K562 (cell line): ENCODE results near the gene OSBPL3. TPM values are rescaled to one million over a fixed set of nuclear protein-coding genes. Genes with fewer than 3 reads are reported as not detected.

Experiments
- ATAC-seq: fragments of 200-7000 bp; cut with Tn5 transposase; 3 replicates; pipeline ENCODE4 v1.9.1; 2020; ENCODE audit warnings: moderate library complexity
- BruUV-seq: library from RNA; stranded (reverse); fragments of 400-500 nt; replicated peaks from 2 replicates; lab custom pipeline; 2021; lab: Mats Ljungman, UMichigan
- CTCF ChIA-PET: fragments of 300-600 bp; formaldehyde crosslinking; extraction: SDS; loops from one replicate; lab custom pipeline; 2021; ENCODE audit warnings: low intra/inter-chr PET ratio; lab: Yijun Ruan, JAX
- POLR2A ChIA-PET: fragments of 300-600, 350-650 bp; sonication (Branson Sonifier 250); formaldehyde crosslinking; extraction: SDS; loops from one replicate; lab custom pipeline; 2021; ENCODE audit warnings: antibody characterized with exemption, inconsistent platforms; lab: Yijun Ruan, JAX
- DNase-seq, 4 experiments: peaks; one replicate each; pipeline versions ENCODE4 v3.0.0 to v3.0.0-alpha.2; 2011 to 2018; ENCODE audit warnings: low spot score in 3 of 4, mixed read lengths in 3 of 4; ENCODE audit errors: extremely low read depth in 1 of 4
- FAIRE-seq: peaks from 2 replicates; lab custom pipeline; 2011; peaks lifted over from hg19 to GRCh38; lab: Jason Lieb, UNC
- H2AFZ ChIP-seq: 2 replicates; pipeline ENCODE4 v1.6.0; 2011; ENCODE audit warnings: low read depth, low read length, control low read depth, inconsistent platforms
- H3K27ac ChIP-seq: fragments of 200-600 bp; 3 replicates; pipeline ENCODE4 v1.8.0; 2011; ENCODE audit warnings: low read depth, mild to moderate bottlenecking, control low read depth, inconsistent platforms, low read length, moderate library complexity, mixed read lengths; ENCODE audit errors: extremely low read depth
- H3K27me3 ChIP-seq, 2 experiments: fragments of 300-600 bp in 1 of 2; 2 replicates in 1 of 2; 3 replicates in 1 of 2; pipeline versions ENCODE4 v1.6.0 to v1.8.0; 2011; ENCODE audit warnings: inconsistent platforms in 2 of 2, low read length in 2 of 2, mild to moderate bottlenecking in 1 of 2, mixed read lengths in 1 of 2, moderate library complexity in 1 of 2; ENCODE audit not compliant: control insufficient read depth in 2 of 2, insufficient read depth in 2 of 2
- H3K36me3 ChIP-seq: fragments of 300-600 bp; 3 replicates; pipeline ENCODE4 v1.8.0; 2011; ENCODE audit warnings: mild to moderate bottlenecking, low read length, inconsistent platforms; ENCODE audit not compliant: control insufficient read depth, insufficient read depth
- H3K4me1 ChIP-seq, 2 experiments: fragments of 200-600 bp in 1 of 2; replicated peaks in 1 of 2; 2 replicates in 1 of 2; 3 replicates in 1 of 2; pipeline versions ENCODE4 v1.5.1 to v1.8.0; 2011; ENCODE audit warnings: inconsistent platforms in 2 of 2, low read length in 2 of 2, mild to moderate bottlenecking in 1 of 2, mixed read lengths in 1 of 2, moderate library complexity in 1 of 2; ENCODE audit not compliant: control insufficient read depth in 2 of 2, insufficient read depth in 2 of 2
- H3K4me2 ChIP-seq: 2 replicates; pipeline ENCODE4 v1.6.1; 2011; ENCODE audit warnings: low read length, control low read depth, inconsistent platforms, mixed read lengths; ENCODE audit not compliant: insufficient read depth
- H3K4me3 ChIP-seq: fragments of 200-600 bp; sonication (generic), shearing (Covaris generic); 2 replicates; pipeline ENCODE4 v1.5.1; 2016; ENCODE audit warnings: control low read depth, inconsistent platforms
- H3K79me2 ChIP-seq: fragments of 200-600 bp; 3 replicates; pipeline ENCODE4 v1.8.0; 2011; ENCODE audit warnings: low read length, inconsistent platforms; ENCODE audit not compliant: control insufficient read depth, insufficient read depth
- H3K9ac ChIP-seq, 2 experiments: 2 replicates each; pipeline versions ENCODE4 v1.6.0 to v1.6.1; 2011; ENCODE audit warnings: low read depth in 2 of 2, low read length in 2 of 2, control low read depth in 1 of 2, inconsistent platforms in 1 of 2, mild to moderate bottlenecking in 1 of 2, mixed read lengths in 1 of 2; ENCODE audit not compliant: insufficient read depth in 1 of 2
- H3K9me1 ChIP-seq: one replicate; pipeline ENCODE4 v1.6.0; 2011; ENCODE audit warnings: inconsistent platforms, mild to moderate bottlenecking, low read length, moderate library complexity; ENCODE audit not compliant: control insufficient read depth, insufficient read depth
- H3K9me3 ChIP-seq: replicated peaks from 2 replicates; pipeline ENCODE4 v1.5.1; 2011; ENCODE audit warnings: low read depth, low read length, inconsistent platforms; ENCODE audit not compliant: control insufficient read depth, insufficient read depth
- H4K20me1 ChIP-seq: replicated peaks from 2 replicates; pipeline ENCODE4 v1.6.1; 2011; ENCODE audit warnings: low read length, inconsistent platforms, mixed read lengths; ENCODE audit not compliant: control insufficient read depth, insufficient read depth
- FOXJ3 ChIP-seq: sonication (generic); formaldehyde crosslinking; IDR thresholded peaks from 2 replicates; pipeline ENCODE4 v1.4.0; 2020; ENCODE audit warnings: mild to moderate bottlenecking, missing genetic modification reagents
- JUN ChIP-seq, 2 experiments: sonication (generic) in 1 of 2; formaldehyde crosslinking in 1 of 2; IDR thresholded peaks; 2 replicates each; pipeline versions ENCODE4 v1.6.1 to v1.8.0; 2012 to 2022; ENCODE audit warnings: borderline replicate concordance in 2 of 2, mild to moderate bottlenecking in 2 of 2, improper control_type of control experiment in 1 of 2, low read depth in 1 of 2, low read length in 1 of 2, missing genetic modification reagents in 1 of 2
- PHF20 ChIP-seq: fragments of 450-650 bp; IDR thresholded peaks from 2 replicates; pipeline ENCODE4 v1.6.1; 2018; ENCODE audit not compliant: partially characterized antibody
- PURB ChIP-seq: sonication (generic); formaldehyde crosslinking; IDR thresholded peaks from 2 replicates; pipeline ENCODE4 v1.9.0; 2021; ENCODE audit warnings: low read depth, mild to moderate bottlenecking, missing genetic modification reagents
- SLC30A9 ChIP-seq: fragments of 250-450 bp; sonication (Bioruptor Pico); IDR thresholded peaks from 2 replicates; pipeline ENCODE4 v1.8.0; 2022; ENCODE audit warnings: mild to moderate bottlenecking, moderate library complexity
- TAF7 ChIP-seq: fragments of 450-650 bp; IDR thresholded peaks from 2 replicates; pipeline ENCODE4 v1.6.1; 2016; ENCODE audit warnings: missing genetic modification characterization, missing compliant biosample characterization
- WGBS: fragments of 100-300 bp; shearing (Covaris generic); methylation state at CpG from one replicate; pipeline ENCODE4 v1.1.6; 2016; ENCODE audit warnings: low coverage, mixed read lengths; ENCODE audit not compliant: insufficient coverage; ENCODE audit errors: missing lambda C conversion rate; 5-methylcytosine and 5-hydroxymethylcytosine counted together
- in situ Hi-C: fragments of 300-500 bp; cut with MboI; formaldehyde crosslinking; loops from 4 replicates; pipeline ENCODE4 v1.15.0; 2018; ENCODE audit warnings: inconsistent platforms, mixed read lengths
- intact Hi-C: fragments of 100-400 bp; cut with micrococcal nuclease; formaldehyde crosslinking; loops from 2 replicates; pipeline ENCODE4 v1.14.2; 2022
- polyA plus RNA-seq, 8 experiments: library from polyadenylated mRNA; depleted of rRNA in 4 of 8; stranded (reverse) in 5 of 8; unstranded in 3 of 8; fragments of >200 nt; fragmentation: Nextera tagmentation in 2 of 8; fragmentation: Illumina TruSeq in 1 of 8; extraction: Ambion mirVana in 2 of 8; extraction: Trizol in 1 of 8; gene quantifications; 2 replicates each; pipeline versions ENCODE4 v1.2.1 to v1.2.3, GENCODE V29; 2011 to 2014; ENCODE audit warnings: inconsistent platforms in 1 of 8, missing spikeins in 1 of 8
- total RNA-seq, 7 experiments: library from RNA; depleted of rRNA in 6 of 7; stranded (reverse); fragments of >200 nt in 6 of 7; fragmentation: Illumina TruSeq in 2 of 7; extraction: Trizol in 2 of 7; gene quantifications; 2 replicates each; pipeline versions ENCODE4 v1.2.1 to v1.2.3, GENCODE V29; 2011 to 2021; ENCODE audit warnings: low replicate concordance in 1 of 7

The OSBPL3 gene
- total and polyA plus RNA-seq, 9 of the 15 experiments (the other 6 are each of a cell fraction or from before 2014, with no cell fraction given), result 4.8 to 37.2 (median 26.5) TPM

DNA sequence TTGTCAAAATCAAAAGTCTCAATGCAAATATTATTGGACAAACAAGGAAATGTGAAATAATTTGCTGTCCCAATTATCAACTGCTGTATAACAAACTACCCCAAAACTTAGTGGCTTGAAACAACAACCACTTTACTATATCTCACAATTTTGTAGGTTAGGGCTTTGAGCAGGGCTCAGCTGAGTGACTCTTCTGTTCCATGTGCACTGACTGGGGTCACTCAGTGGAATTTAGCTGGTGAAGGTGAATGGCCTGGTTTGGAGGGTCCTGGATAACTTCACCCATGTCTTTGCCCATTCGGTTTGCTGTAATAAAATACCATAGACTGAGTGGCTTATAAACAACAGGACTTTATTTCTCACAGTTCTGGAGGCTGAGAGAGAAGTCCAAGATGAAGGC is 219.0 kb downstream of the OSBPL3 start:
- no peak for FAIRE-seq
- in situ Hi-C loops, result no loop called here
- Histone ChIP-seq H3K9me1 (no peaks in the 10 kb centered on the region), H3K9ac (no peak overlapping the region), H3K4me2 (no peak overlapping the region), H3K27ac (no peak overlapping the region), H3K27me3 (peaks cover 17 to 29% of the 10 kb centered on the region in 2 experiments), H3K9me3 (no peaks in the 10 kb centered on the region), H3K4me3 (no peak overlapping the region), H4K20me1 (no peaks in the 10 kb centered on the region), H3K36me3 (no peaks in the 10 kb centered on the region), H3K4me1 (peaks cover 17 to 19% of the 10 kb centered on the region in 2 experiments), H2AFZ (no peak overlapping the region), H3K79me2 (no peaks in the 10 kb centered on the region)
- ChIA-PET CTCF (no interaction called here), POLR2A (interaction anchor here (1.2 kb wide), 1 partner anchor 9 kb away, joined by 4 read pairs; no protein-coding TSS in a partner anchor)
- BruUV-seq, result no TSS peak
- TF ChIP-seq FOXJ3 (CRISPR knock-in tag), result no peak
- no peak for TF ChIP-seq PHF20
- no peak for TF ChIP-seq JUN (IDR thresholded peaks at IDR 0.05; ENCODE audit: borderline replicate concordance, low read depth, low read length)
- TF ChIP-seq JUN (CRISPR knock-in tag; IDR thresholded peaks at IDR 0.05; ENCODE audit: borderline replicate concordance), result no peak
- no peak for TF ChIP-seq SLC30A9
- no peak for TF ChIP-seq PURB (CRISPR knock-in tag)
- no peak for TF ChIP-seq TAF7 (tag)
- no peak for DNase-seq
- WGBS, result 0% methylated on average over 1 of the region's 1 CpG
- intact Hi-C loops, result no loop called here
- ATAC-seq, result no peak
